ENCODE results near the gene CDYL. TPM values are rescaled to one million over a fixed set of nuclear protein-coding genes. Genes with fewer than 3 reads are reported as not detected.

Gene CDYL
- total and polyA plus RNA-seq, 7 donors, result 10.0 to 30.0 (median 19.9) TPM

DNA sequence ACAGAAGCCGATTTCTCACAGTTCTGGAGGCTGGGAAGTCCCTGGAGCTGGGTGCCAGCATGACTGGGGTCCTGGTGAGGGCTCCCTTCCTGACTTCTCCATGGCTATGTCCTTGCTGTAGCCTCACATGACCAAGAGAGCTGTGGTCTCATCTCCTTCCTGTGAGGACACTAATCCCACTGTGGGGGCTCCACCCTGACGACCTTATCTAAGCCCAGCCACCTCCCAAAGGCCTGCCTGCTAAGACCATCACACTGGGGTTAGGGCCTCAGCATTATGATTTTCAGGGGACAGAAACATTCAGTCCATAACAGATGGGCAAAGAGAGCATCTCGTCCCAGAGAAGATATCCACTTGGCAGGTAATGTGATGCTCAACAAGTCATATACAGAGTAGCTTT is 210.8 kb downstream of the CDYL start:
- TF ChIP-seq, protein P1, sequence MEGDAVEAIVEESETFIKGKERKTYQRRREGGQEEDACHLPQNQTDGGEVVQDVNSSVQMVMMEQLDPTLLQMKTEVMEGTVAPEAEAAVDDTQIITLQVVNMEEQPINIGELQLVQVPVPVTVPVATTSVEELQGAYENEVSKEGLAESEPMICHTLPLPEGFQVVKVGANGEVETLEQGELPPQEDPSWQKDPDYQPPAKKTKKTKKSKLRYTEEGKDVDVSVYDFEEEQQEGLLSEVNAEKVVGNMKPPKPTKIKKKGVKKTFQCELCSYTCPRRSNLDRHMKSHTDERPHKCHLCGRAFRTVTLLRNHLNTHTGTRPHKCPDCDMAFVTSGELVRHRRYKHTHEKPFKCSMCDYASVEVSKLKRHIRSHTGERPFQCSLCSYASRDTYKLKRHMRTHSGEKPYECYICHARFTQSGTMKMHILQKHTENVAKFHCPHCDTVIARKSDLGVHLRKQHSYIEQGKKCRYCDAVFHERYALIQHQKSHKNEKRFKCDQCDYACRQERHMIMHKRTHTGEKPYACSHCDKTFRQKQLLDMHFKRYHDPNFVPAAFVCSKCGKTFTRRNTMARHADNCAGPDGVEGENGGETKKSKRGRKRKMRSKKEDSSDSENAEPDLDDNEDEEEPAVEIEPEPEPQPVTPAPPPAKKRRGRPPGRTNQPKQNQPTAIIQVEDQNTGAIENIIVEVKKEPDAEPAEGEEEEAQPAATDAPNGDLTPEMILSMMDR (IDR thresholded peaks at IDR 0.05), result no peak
- Histone ChIP-seq H3K27me3 (ENCODE audit: insufficient read depth in 3 of 3, low read length in 2 of 3) (no peaks in the 10 kb centered on the region), H3K36me3 (ENCODE audit: insufficient read depth in 1 of 2, low read depth in 1 of 2) (no peaks in the 10 kb centered on the region), H3K9me3 (no peaks in the 10 kb centered on the region), H3K4me1 (no peaks in the 10 kb centered on the region), H3K4me3 (no peak overlapping the region), H3K27ac (no peak overlapping the region)
- no peak for DNase-seq
- intact Hi-C loops (cut with DNase I), result no loop called here
- no peak for ATAC-seq
- 57 to 79% (median 65%) methylated on average over 3 of the region's 3 CpGs for WGBS, 3 donors

DNA sequence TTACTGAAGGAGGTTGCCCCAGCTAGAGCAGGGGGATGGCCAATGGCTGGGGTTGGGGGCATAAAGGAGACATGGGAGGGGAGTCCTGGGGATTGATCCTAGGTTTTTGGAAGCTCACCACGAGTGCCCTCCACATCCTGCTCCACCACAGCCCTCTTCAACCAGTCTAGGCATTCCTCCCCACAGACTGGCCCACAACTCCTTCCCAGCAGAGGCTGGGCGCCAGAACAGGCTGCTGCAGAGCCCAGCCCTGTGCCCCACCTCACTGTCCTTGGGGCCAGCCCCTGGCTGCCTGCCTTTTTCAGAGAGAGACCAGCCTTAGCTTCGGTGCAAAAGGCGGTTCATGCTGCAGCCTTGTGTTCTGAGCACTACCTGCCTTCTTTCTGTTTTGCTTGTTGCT is 211.2 kb downstream of the CDYL start:
- H3K4me1 ChIP-seq, result no peaks in the 10 kb centered on the region
- peak in 1 of 4 donors; percentile 30 for ATAC-seq
- intact Hi-C loops (cut with DNase I), result no loop called here
- no peak overlapping the region for H3K27ac ChIP-seq
- no peak for DNase-seq
- H3K9me3 ChIP-seq, result no peaks in the 10 kb centered on the region
- 70 to 94% (median 73%) methylated on average over 4 of the region's 4 CpGs for WGBS, 3 donors
- H3K36me3 ChIP-seq (ENCODE audit: insufficient read depth in 1 of 2, low read depth in 1 of 2), result no peaks in the 10 kb centered on the region
- H3K4me3 ChIP-seq, result no peak overlapping the region
- TF ChIP-seq, protein P1 (IDR thresholded peaks at IDR 0.05), result no peak
- no peaks in the 10 kb centered on the region for H3K27me3 ChIP-seq (ENCODE audit: insufficient read depth in 3 of 3, low read length in 2 of 3)

DNA sequence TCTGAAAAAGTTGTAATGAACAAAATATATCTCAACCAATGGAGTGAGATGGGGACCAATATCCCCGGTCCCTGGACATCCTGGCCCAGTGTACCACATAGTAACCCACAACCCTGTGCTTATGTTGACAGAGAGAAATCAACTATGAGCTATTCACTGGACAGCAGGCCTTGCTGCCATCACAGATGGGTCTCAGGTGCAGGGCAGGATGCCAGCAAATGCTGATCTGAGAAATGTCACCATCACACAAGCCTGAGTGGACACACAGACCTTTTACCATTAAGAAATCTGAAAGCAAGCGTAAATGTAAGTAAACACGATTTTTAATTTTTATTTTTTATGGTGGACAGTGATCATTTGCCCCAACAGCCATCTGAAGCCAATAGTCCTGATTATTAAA is 218.5 kb downstream of the CDYL start:
- Histone ChIP-seq H3K9me3 (no peaks in the 10 kb centered on the region), H3K4me3 (no peak overlapping the region), H3K27me3 (ENCODE audit: insufficient read depth in 3 of 3, low read length in 2 of 3) (no peaks in the 10 kb centered on the region), H3K4me1 (no peaks in the 10 kb centered on the region), H3K27ac (no peak overlapping the region), H3K36me3 (ENCODE audit: insufficient read depth in 1 of 2, low read depth in 1 of 2) (peaks cover 5 to 58% of the 10 kb centered on the region in 2 donors)
- no peak for DNase-seq
- intact Hi-C loops (cut with DNase I), result no loop called here
- ATAC-seq, result no peak
- WGBS, 3 donors, result 94 to 95% (median 95%) methylated on average over 3 of the region's 3 CpGs
- TF ChIP-seq, protein P1 (IDR thresholded peaks at IDR 0.05), result no peak

DNA sequence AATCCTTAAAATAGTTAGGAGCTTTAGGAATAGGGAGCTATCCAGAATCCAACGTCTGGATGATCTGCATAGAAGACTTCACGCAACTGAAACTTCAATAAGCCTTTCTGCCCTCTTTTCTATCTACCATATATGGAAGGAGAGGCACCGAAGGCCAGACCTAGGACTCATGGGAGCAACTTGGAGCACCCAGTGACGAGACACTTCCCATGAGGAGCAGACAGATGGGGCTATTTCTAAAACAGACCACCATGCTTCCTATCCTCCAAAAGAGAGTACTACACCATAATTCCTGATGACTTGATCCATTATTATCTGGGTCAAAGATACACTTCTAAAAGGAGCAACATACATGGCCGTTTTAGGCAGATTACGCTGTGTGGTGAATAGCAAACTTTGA is 221.7 kb downstream of the CDYL start:
- Histone ChIP-seq H3K4me3 (no peak overlapping the region), H3K9me3 (no peaks in the 10 kb centered on the region), H3K36me3 (ENCODE audit: insufficient read depth in 1 of 2, low read depth in 1 of 2) (peaks cover 5 to 80% of the 10 kb centered on the region in 2 donors), H3K4me1 (no peaks in the 10 kb centered on the region), H3K27ac (no peak overlapping the region), H3K27me3 (ENCODE audit: insufficient read depth in 3 of 3, low read length in 2 of 3) (no peaks in the 10 kb centered on the region)
- WGBS, 3 donors, result 75 to 81% (median 75%) methylated on average over 6 of the region's 6 CpGs
- intact Hi-C loops (cut with DNase I), result no loop called here
- no peak for DNase-seq
- TF ChIP-seq, protein P1 (IDR thresholded peaks at IDR 0.05), result no peak
- no peak for ATAC-seq

DNA sequence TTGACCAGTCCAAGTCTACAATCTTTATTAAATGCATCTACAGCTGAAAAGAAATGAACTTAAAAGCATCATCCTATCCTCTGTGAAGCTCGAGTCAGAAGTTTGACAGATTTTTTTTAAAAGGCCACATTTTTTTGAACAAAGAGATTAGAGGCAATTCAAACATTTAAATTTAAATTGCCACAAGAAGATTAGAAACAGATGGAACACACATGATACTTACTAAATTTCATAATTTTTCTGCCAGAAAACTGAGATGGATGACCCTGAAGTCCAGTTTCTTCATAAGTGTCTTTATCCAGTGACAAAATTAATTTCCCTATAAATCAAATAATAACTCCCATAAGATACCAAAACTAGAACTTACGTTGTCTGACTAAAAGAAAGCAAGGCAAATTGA is 223.4 kb downstream of the CDYL start:
- 48 to 89% (median 49%) methylated on average over 2 of the region's 2 CpGs for WGBS, 3 donors
- Histone ChIP-seq H3K9me3 (no peaks in the 10 kb centered on the region), H3K4me3 (no peak overlapping the region), H3K27ac (no peak overlapping the region), H3K36me3 (ENCODE audit: insufficient read depth in 1 of 2, low read depth in 1 of 2) (peaks cover 4 to 73% of the 10 kb centered on the region in 2 donors), H3K27me3 (ENCODE audit: insufficient read depth in 3 of 3, low read length in 2 of 3) (no peaks in the 10 kb centered on the region), H3K4me1 (no peaks in the 10 kb centered on the region)
- ATAC-seq, result no peak
- intact Hi-C loops (cut with DNase I), result no loop called here
- no peak for DNase-seq
- TF ChIP-seq, protein P1 (IDR thresholded peaks at IDR 0.05), result no peak
